ENCODE data around the gene BBOX1.
"Not testable (repeated sequence)": the region's sequence is repeated elsewhere in the genome, so short reads cannot be mapped to it uniquely, and the experiment has no call there.

BBOX1 gene

GRCh38 chr11:27124514-27125264 lies 84.1 kb downstream of the BBOX1 start:
- no peak for DNase-seq (ENCODE audit: low read depth in 2 of 2)

GRCh38 chr11:27129686-27130085 lies 89.1 kb downstream of the BBOX1 start:
- no peak for DNase-seq (ENCODE audit: low read depth in 2 of 2)

- no peak for DNase-seq (ENCODE audit: low read depth in 2 of 2)
These were observed 90.2 kb downstream of the BBOX1 start for GRCh38 chr11:27130806-27131205.

GRCh38 chr11:27135924-27136329 lies 95.3 kb downstream of the BBOX1 start:
- not testable (repeated sequence) for DNase-seq (ENCODE audit: low read depth in 2 of 2)

GRCh38 chr11:27138716-27139115 lies 98.1 kb downstream of the BBOX1 start:
- DNase-seq (ENCODE audit: low read depth in 2 of 2) = no peak

GRCh38 chr11:27139742-27140367 lies 99.2 kb downstream of the BBOX1 start:
- no peak for DNase-seq (ENCODE audit: low read depth in 2 of 2)

- no peak for DNase-seq (ENCODE audit: low read depth in 2 of 2)
These were observed 101.0 kb downstream of the BBOX1 start for GRCh38 chr11:27141576-27141975.

GRCh38 chr11:27147916-27148315 lies 107.3 kb downstream of the BBOX1 start:
- DNase-seq (ENCODE audit: low read depth in 2 of 2) = no peak

- no peak for DNase-seq (ENCODE audit: low read depth in 2 of 2)
These were observed 107.9 kb downstream of the BBOX1 start for GRCh38 chr11:27148506-27148905.

GRCh38 chr11:27150098-27150497 lies 109.5 kb downstream of the BBOX1 start:
- DNase-seq (ENCODE audit: low read depth in 2 of 2) = no peak

GRCh38 chr11:27153136-27153535 lies 112.5 kb downstream of the BBOX1 start:
- DNase-seq (ENCODE audit: low read depth in 2 of 2) = no peak

GRCh38 chr11:27158456-27159334 lies 118.1 kb downstream of the BBOX1 start:
- no peak for DNase-seq (ENCODE audit: low read depth in 2 of 2)

GRCh38 chr11:27159335-27159679 lies 118.7 kb downstream of the BBOX1 start:
- DNase-seq (ENCODE audit: low read depth in 2 of 2) = no peak

- DNase-seq (ENCODE audit: low read depth in 2 of 2) = no peak
These were observed 120.5 kb downstream of the BBOX1 start for GRCh38 chr11:27161071-27161470.

GRCh38 chr11:27162237-27162636 lies 121.6 kb downstream of the BBOX1 start:
- no peak for DNase-seq (ENCODE audit: low read depth in 2 of 2)

GRCh38 chr11:27166130-27166529 lies 125.5 kb downstream of the BBOX1 start:
- no peak for DNase-seq (ENCODE audit: low read depth in 2 of 2)

- DNase-seq (ENCODE audit: low read depth in 2 of 2) = no peak
These were observed 130.9 kb downstream of the BBOX1 start for GRCh38 chr11:27171376-27171958.

GRCh38 chr11:27173545-27173944 lies 132.9 kb downstream of the BBOX1 start:
- DNase-seq (ENCODE audit: low read depth in 2 of 2) = no peak

GRCh38 chr11:27174021-27174420 lies 133.4 kb downstream of the BBOX1 start:
- DNase-seq (ENCODE audit: low read depth in 2 of 2) = no peak

- no peak for DNase-seq (ENCODE audit: low read depth in 2 of 2)
These were observed 134.1 kb downstream of the BBOX1 start for GRCh38 chr11:27174672-27175210.

GRCh38 chr11:27175562-27175961 lies 134.9 kb downstream of the BBOX1 start:
- not testable (repeated sequence) for DNase-seq (ENCODE audit: low read depth in 2 of 2)

All from stimulated activated CD8-positive, alpha-beta memory T cell treated with anti-CD3 and anti-CD28 coated beads, Interleukin-2, amount 100 ng/mL, for 1 hour (primary cell).